Loucy (cell line): ENCODE results near the gene MAPT.

Experiments
- CTCF ChIP-seq: fragments of 200-600 bp; sonication (generic); conservative IDR thresholded peaks from 2 replicates; pipeline ENCODE4 v1.5.1; 2014; ENCODE audit warnings: mild to moderate bottlenecking, antibody characterized with exemption, low read length
- EZH2phosphoT487 ChIP-seq: fragments of 200-600 bp; IDR thresholded peaks from 2 replicates; pipeline ENCODE4 v1.6.1; 2018; ENCODE audit warnings: antibody characterized with exemption, mild to moderate bottlenecking, moderate library complexity, borderline replicate concordance

- TF ChIP-seq CTCF (no peak), EZH2phosphoT487 (no peak)
Measured at GRCh38 chr17:45992175-45992574, 97.8 kb downstream of the MAPT start.
